Mesendoderm (in vitro differentiated cells): ENCODE measurements around the gene RAB42.
"Not testable (repeated sequence)": the region's sequence is repeated elsewhere in the genome, so short reads cannot be mapped to it uniquely, and the experiment has no call there.

Source experiments
- DNase-seq: peaks from one replicate; pipeline ENCODE4 v3.0.0; 2013
- H2AK5ac ChIP-seq: 2 replicates; pipeline ENCODE4 v1.6.1; 2013; ENCODE audit warnings: low read length, inconsistent platforms
- H2BK120ac ChIP-seq: 2 replicates; pipeline ENCODE4 v1.6.1; 2013; ENCODE audit warnings: low read depth, mild to moderate bottlenecking, low read length, moderate library complexity, mixed read lengths
- H2BK15ac ChIP-seq: replicated peaks from 2 replicates; pipeline ENCODE4 v1.6.1; 2013; ENCODE audit warnings: low read depth, mild to moderate bottlenecking, moderate library complexity
- H2BK5ac ChIP-seq: 2 replicates; pipeline ENCODE4 v1.6.1; 2013; ENCODE audit warnings: low read length, inconsistent platforms
- H3K18ac ChIP-seq: 2 replicates; pipeline ENCODE4 v1.6.1; 2013; ENCODE audit warnings: mild to moderate bottlenecking, low read length, mixed read lengths
- H3K23ac ChIP-seq: one replicate; pipeline ENCODE4 v1.6.1; 2013; ENCODE audit warnings: low read length
- H3K27ac ChIP-seq: 2 replicates; pipeline ENCODE4 v1.5.1; 2013; ENCODE audit warnings: low read depth, mild to moderate bottlenecking, inconsistent platforms, low read length, moderate library complexity
- H3K27me3 ChIP-seq: 2 replicates; pipeline ENCODE4 v1.6.1; 2013; ENCODE audit warnings: low read length, control low read depth, mild to moderate bottlenecking, inconsistent platforms; ENCODE audit not compliant: insufficient read depth, poor library complexity
- H3K36me3 ChIP-seq: 2 replicates; pipeline ENCODE4 v1.6.1; 2013; ENCODE audit warnings: low read length, inconsistent platforms; ENCODE audit not compliant: control insufficient read depth, insufficient read depth
- H3K4ac ChIP-seq: one replicate; pipeline ENCODE4 v1.6.1; 2013; ENCODE audit warnings: low read depth, mild to moderate bottlenecking, low read length, moderate library complexity
- H3K4me1 ChIP-seq: 2 replicates; pipeline ENCODE4 v1.6.1; 2013; ENCODE audit warnings: low read depth, low read length, inconsistent platforms; ENCODE audit not compliant: control insufficient read depth
- H3K4me2 ChIP-seq: 2 replicates; pipeline ENCODE4 v1.6.1; 2013; ENCODE audit warnings: low read length
- H3K4me3 ChIP-seq: 2 replicates; pipeline ENCODE4 v1.5.1; 2013; ENCODE audit warnings: mild to moderate bottlenecking, low read length
- H3K56ac ChIP-seq: one replicate; pipeline ENCODE4 v1.6.1; 2013; ENCODE audit warnings: low read length
- H3K79me1 ChIP-seq: 2 replicates; pipeline ENCODE4 v1.6.1; 2013; ENCODE audit warnings: low read length, inconsistent platforms
- H3K79me2 ChIP-seq: 2 replicates; pipeline ENCODE4 v1.6.1; 2013; ENCODE audit warnings: mild to moderate bottlenecking, low read length; ENCODE audit not compliant: control insufficient read depth, insufficient read depth
- H3K9ac ChIP-seq: 2 replicates; pipeline ENCODE4 v1.6.1; 2013; ENCODE audit warnings: low read length, inconsistent platforms
- H4K5ac ChIP-seq: one replicate; pipeline ENCODE4 v1.6.1; 2013; ENCODE audit warnings: low read length
- H4K8ac ChIP-seq: one replicate; pipeline ENCODE4 v1.6.1; 2013; ENCODE audit warnings: low read depth, mild to moderate bottlenecking, control low read depth, low read length, moderate library complexity
- WGBS: extraction: QIAGEN DNeasy Blood & Tissue Kit; methylation state at CpG from one replicate; pipeline ENCODE4 v1.1.7; 2013; ENCODE audit warnings: low lambda C conversion rate, missing lambda C conversion rate; ENCODE audit not compliant: insufficient coverage; ENCODE audit errors: extremely low coverage; 5-methylcytosine and 5-hydroxymethylcytosine counted together

The RAB42 gene

DNA sequence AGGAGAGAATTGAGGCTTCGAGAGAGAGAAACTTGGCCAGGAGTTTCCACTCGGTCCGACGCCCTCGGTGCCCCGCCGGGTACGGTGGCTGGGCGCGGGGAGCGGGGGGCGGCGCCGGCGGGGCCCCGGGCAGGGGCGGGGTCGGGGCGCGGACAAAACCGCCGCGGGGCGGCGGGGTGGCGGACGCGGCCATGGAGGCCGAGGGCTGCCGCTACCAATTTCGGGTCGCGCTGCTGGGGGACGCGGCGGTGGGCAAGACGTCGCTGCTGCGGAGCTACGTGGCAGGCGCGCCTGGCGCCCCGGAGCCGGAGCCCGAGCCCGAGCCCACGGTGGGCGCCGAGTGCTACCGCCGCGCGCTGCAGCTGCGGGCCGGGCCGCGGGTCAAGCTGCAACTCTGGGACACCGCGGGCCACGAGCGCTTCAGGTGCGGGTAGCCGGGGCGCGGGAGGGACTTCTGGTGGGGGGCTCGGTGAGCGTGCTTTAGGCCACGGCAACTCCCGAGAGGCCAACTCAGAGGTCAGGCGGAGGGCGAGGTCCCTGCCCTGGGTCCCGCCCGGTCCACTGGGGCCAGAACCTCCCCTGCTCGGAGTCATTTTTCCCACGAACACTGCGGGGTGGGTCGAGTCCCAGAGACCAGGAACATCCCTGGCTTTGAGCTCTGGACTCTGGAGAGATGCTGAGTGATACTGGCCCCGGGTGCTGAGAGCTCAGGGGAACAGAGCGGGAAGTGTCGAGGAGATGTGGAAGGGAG lies 431 bp downstream of the RAB42 start:
- Histone ChIP-seq H3K23ac (peak overlapping the region; percentile 66), H3K18ac (peak overlapping the region; percentile 71), H4K8ac (no peak overlapping the region), H3K27me3 (no peaks in the 10 kb centered on the region), H3K79me1 (no peaks in the 10 kb centered on the region), H3K9ac (peak overlapping the region; percentile 71), H2BK15ac (no peak overlapping the region), H3K79me2 (no peaks in the 10 kb centered on the region), H3K4me2 (peak overlapping the region; percentile 96), H3K27ac (no peak overlapping the region), H3K36me3 (no peaks in the 10 kb centered on the region), H2BK5ac (no peak overlapping the region), H3K56ac (peak overlapping the region; percentile 92), H2AK5ac (no peak overlapping the region), H3K4me1 (peaks cover 2% of the 10 kb centered on the region), H4K5ac (no peak overlapping the region), H3K4me3 (peak overlapping the region; percentile 62), H2BK120ac (no peak overlapping the region), H3K4ac (no peak overlapping the region)
- WGBS, result no CpG with 5 or more reads among the region's 81 CpGs
- DNase-seq, result no peak

DNA sequence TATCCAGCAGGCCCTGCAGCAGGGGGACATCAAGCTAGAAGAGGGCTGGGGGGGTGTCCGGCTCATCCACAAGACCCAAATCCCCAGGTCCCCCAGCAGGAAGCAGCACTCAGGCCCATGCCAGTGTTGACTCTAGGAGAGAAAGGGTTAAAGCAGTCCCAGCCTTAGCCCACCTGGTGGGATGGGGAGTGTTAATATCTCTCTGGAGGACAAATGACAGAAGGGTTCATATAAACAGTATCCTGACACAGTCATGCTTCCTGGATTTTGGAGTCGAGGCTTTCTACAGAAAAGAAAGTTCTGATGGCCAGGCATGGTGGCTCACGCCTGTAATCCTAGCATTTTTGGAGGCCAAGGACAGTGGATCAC lies 1.9 kb downstream of the RAB42 start:
- not testable (repeated sequence) for H4K5ac ChIP-seq, H2AK5ac ChIP-seq, H3K56ac ChIP-seq, DNase-seq, H3K79me1 ChIP-seq, H3K27ac ChIP-seq, H3K4me1 ChIP-seq, H3K27me3 ChIP-seq, H2BK120ac ChIP-seq, H2BK5ac ChIP-seq, H3K4me2 ChIP-seq, H3K79me2 ChIP-seq, H3K18ac ChIP-seq, H2BK15ac ChIP-seq, H3K4ac ChIP-seq, H3K23ac ChIP-seq, H4K8ac ChIP-seq, H3K36me3 ChIP-seq, H3K4me3 ChIP-seq, H3K9ac ChIP-seq
- no CpG with 5 or more reads among the region's 3 CpGs for WGBS

DNA sequence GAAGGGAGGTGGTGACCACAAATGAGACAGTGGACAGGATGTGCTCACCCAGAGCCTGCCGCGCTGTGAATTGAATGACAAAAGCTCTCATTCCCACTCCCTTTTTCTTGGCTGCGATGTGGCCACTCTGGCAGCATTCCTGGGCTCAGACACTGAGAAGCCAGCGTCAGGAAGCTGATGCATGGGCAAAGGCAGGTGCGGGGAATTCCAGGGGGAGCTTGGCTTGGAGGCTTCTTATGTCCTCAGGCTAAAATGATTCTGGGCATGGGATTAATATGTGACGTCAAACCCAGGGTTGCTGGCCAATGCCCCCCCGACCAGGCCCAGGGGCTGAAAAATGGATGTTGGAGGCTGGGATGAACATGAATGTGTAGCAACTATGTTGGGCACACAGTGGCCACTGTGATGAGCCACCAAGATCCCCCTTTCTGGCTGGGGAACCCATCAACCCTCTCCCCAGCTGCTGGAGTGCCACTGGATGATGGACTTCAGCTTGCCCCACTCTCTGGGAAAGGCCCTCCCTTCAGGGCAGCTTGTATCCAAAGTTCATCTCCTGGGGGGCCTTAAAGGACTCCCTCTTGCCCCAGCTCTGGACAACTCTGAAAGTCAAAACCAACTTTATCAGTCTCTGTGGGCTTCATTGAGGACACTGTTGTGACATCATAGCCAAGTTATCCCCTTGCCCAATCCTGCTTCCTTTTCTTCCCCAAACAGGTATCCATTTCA lies 2.8 kb downstream of the RAB42 start:
- peak; percentile 54 for DNase-seq

DNA sequence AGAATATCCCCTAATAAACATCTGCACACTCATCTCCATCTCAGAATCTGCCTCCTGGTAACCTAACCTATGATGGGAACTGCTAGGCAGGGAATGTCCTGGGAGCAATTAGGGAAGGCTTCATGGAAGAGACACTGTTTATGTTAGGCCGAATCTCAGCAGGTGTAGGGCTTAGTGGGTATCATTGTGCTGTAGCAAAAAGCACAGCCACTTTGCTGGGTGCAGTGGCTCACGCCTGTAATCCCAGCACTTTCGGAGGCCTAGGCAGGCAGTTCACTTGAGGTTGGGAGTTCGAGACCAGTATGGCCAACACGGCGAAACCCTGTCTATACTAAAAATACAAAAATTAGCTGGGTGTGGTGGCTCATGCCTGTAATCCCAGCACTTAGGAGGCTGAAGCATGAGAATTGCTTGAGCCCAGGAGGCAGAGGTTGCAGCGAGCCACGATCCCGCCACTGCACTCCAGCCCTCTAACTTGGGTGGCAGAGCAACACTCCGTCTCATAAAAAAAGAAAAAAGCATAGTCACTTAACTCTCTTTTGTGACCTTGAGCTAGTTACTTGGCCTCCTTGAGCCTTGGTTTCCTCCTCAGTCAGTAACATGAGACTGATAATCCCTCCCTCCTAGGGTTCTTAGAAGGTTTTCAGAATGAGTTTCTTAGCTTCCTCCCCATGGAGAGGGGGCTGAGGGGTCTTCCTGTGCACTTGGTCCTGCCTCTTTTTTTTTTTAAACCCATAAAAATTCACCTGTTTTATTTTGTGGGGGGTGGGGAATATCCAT lies 3.5 kb downstream of the RAB42 start:
- Histone ChIP-seq H3K4me3 (no peak overlapping the region), H4K8ac (no peak overlapping the region), H3K79me1 (no peaks in the 10 kb centered on the region), H3K4me1 (peaks cover 2% of the 10 kb centered on the region), H3K4ac (no peak overlapping the region), H3K27me3 (no peaks in the 10 kb centered on the region), H3K56ac (no peak overlapping the region), H2BK15ac (no peak overlapping the region), H2BK120ac (no peak overlapping the region), H2BK5ac (no peak overlapping the region), H4K5ac (no peak overlapping the region), H3K9ac (no peak overlapping the region), H2AK5ac (no peak overlapping the region), H3K4me2 (no peak overlapping the region), H3K18ac (no peak overlapping the region), H3K23ac (no peak overlapping the region), H3K36me3 (no peaks in the 10 kb centered on the region), H3K79me2 (no peaks in the 10 kb centered on the region), H3K27ac (no peak overlapping the region)
- WGBS, result no CpG with 5 or more reads among the region's 10 CpGs
- no peak for DNase-seq

More for the DNA sequence above, 2.8 kb downstream of the RAB42 start:
- not testable (repeated sequence) for H2BK15ac ChIP-seq, H3K4me1 ChIP-seq, H3K79me1 ChIP-seq, H3K23ac ChIP-seq, H3K4ac ChIP-seq, H3K27me3 ChIP-seq, H3K36me3 ChIP-seq, H2BK5ac ChIP-seq, H4K8ac ChIP-seq, H3K79me2 ChIP-seq, H4K5ac ChIP-seq, H2BK120ac ChIP-seq, H3K4me2 ChIP-seq, H3K56ac ChIP-seq, H2AK5ac ChIP-seq, H3K27ac ChIP-seq, H3K9ac ChIP-seq, H3K18ac ChIP-seq, H3K4me3 ChIP-seq
- WGBS, result no CpG with 5 or more reads among the region's 7 CpGs

DNA sequence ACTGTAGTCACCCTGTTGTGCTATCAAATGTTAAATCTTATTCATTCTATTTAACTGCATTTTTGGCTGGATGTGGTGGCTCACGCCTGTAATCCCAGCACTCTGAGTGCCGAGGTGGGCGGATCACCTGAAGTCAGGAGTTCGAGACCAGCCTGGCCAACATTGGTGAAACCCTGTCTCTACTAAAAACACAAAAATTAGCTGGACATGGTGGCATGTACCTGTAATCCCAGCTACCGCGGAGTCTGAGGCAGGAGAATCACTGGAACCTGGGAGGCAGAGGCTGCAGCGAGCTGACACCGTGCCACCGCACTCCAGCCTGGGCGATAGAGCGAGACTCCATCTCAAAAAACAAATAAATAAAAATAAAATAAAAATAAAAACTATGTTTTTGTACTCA lies 4.2 kb downstream of the RAB42 start:
- H3K56ac ChIP-seq, H3K36me3 ChIP-seq, H3K79me1 ChIP-seq, H2BK5ac ChIP-seq, H2BK120ac ChIP-seq, H4K8ac ChIP-seq, H2BK15ac ChIP-seq, H3K4me1 ChIP-seq, H4K5ac ChIP-seq, H3K4ac ChIP-seq, H3K4me3 ChIP-seq, H3K27me3 ChIP-seq, H2AK5ac ChIP-seq, H3K18ac ChIP-seq, H3K9ac ChIP-seq, H3K27ac ChIP-seq, DNase-seq, H3K79me2 ChIP-seq, H3K23ac ChIP-seq, H3K4me2 ChIP-seq: not testable (repeated sequence)
- WGBS, result no CpG with 5 or more reads among the region's 11 CpGs
